Astrocyte of the hippocampus (primary cell): ENCODE measurements around the gene GREB1L.
A peak's percentile ranks its signal among the peaks of the same experiment; 100 is the strongest.
"Not testable (repeated sequence)": the region's sequence is repeated elsewhere in the genome, so short reads cannot be mapped to it uniquely, and the experiment has no call there.

Experiments used
- DNase-seq: peaks from one replicate; pipeline ENCODE4 v3.0.0; 2011; ENCODE audit warnings: low read depth, low spot score

Gene GREB1L

DNA sequence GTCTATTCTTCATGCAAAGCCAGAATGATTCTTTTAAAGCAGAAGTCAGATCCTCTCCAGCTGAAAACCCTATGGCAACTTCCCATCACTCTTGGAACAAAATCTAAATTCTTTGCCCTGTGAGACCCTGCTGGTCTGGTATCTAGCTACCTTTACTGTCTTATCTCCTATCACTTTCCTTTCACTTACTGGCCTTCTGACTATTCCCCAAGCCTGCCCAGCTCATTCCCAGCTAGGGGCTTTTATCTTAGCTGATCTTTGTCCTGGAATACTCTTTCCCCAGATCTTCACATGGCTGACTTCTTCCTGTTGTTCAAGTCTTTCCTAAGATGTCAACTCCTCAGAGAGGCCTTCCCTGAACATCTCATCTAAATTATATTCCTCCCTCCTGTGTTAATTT, 63.6 kb downstream of the GREB1L start:
- DNase-seq = no peak

DNA sequence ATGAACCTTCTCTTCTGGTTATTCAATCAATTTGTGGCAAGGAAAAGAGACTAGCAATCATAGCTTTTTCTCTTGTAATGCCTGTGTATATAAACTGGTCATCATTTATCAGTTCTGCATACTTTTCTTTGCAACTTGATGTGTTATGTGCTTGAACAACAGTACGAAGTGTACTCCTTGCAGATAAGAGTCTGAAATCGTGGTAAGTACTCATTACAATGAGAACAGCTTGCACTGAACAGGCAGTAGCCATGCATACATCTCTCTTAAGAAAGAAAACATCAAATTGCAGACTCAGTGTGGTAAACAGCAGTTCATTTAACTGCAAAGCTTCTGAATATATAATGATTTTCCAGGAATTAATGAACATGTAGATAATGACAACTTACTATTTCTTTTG, 64.3 kb downstream of the GREB1L start:
- no peak for DNase-seq

- DNase-seq = no peak
Measured at GRCh38 chr18:21307578-21307977, 65.5 kb downstream of the GREB1L start.

DNA sequence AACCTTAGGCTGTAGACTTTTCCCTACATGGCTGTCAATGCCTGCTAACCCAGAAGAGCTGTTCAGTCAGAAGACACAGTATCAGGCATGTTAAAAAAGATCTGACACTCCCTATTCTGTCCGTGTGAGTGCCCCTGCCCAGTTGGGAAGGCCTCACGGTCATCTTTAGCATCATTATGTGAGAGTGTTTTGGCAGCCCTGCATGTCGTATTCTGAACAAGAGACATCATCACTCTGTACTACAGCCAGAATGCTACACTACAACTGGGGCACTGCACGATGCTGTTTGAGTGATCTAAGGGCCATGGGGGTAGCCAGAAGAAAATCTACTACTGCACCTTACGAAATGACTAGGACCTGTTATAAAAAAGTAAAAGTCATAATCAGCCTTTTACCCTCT, 67.2 kb downstream of the GREB1L start:
- DNase-seq = no peak

GRCh38 chr18:21311980-21312379, 69.9 kb downstream of the GREB1L start:
- DNase-seq = not testable (repeated sequence)

GRCh38 chr18:21313576-21313975, 71.5 kb downstream of the GREB1L start:
- DNase-seq = peak; percentile 32

DNA sequence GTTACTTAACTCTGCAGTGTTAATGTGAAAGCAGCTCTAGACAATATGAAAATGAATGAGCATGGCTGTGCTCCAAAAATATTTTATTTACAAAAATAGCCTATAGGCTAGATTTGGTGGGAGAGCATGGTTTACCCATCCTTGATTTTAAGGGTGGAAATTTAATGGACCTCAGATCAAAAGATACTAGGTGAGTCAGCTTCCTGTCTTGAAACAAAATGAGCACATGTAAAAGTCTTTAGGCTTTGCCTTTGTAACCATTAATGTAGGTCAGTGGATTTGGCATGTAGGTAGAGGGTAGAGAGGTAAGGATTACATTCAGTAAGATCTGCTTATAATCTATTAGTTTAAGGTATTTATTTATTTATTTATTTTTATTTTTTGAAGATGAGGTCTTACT, 72.7 kb downstream of the GREB1L start:
- no peak for DNase-seq

DNA sequence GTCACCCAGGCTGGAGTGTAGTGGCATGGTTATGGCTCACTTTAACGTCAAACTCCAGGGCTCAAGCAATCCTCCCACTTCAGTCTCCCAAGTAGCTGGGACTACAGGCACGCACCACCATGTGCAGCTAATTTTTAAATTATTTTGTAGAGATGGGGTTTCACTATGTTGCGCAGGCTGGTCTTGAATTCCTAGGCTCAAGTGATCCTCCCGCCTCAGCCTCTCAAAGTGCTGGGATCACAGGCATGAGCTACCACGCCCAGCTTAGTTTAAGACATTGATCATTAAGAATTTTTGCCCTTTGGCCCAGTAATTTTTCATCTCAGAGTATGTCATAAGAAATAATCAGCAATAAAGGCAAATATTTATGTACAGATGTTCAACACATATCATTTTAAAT, 73.1 kb downstream of the GREB1L start:
- not testable (repeated sequence) for DNase-seq

GRCh38 chr18:21315741-21316197, 73.7 kb downstream of the GREB1L start:
- DNase-seq = peak; percentile 84

GRCh38 chr18:21316296-21316695, 74.3 kb downstream of the GREB1L start:
- peak; percentile 32 for DNase-seq

GRCh38 chr18:21321711-21322110, 79.7 kb downstream of the GREB1L start:
- DNase-seq = no peak

- no peak for DNase-seq
Measured at GRCh38 chr18:21327101-21327500, 85.1 kb downstream of the GREB1L start.

GRCh38 chr18:21330122-21330701, 88.2 kb downstream of the GREB1L start:
- peak; percentile 82 for DNase-seq

GRCh38 chr18:21331065-21331464, 89.0 kb downstream of the GREB1L start:
- no peak for DNase-seq

GRCh38 chr18:21335927-21336488, 94.0 kb downstream of the GREB1L start:
- DNase-seq = no peak

- DNase-seq = no peak
Measured at GRCh38 chr18:21336846-21337245, 94.8 kb downstream of the GREB1L start.

DNA sequence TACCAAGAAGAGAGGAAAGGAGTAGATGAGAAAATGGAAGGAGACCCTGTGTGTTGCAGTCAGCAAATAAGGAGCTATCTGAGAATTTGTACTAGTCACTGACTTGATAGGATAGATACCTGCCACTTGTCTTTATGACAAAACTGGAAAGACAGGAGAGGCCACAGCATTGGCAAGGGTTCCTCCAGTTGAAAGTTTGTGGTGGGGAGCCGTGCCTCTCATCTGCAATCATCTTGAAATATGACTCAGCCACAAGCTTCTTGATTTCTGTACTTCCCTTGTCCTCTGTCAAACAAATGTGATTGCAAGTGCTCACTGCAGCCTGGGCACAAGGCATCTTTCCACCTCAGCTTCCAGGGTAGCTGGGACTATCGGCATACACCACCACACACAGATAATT, 99.1 kb downstream of the GREB1L start:
- DNase-seq = no peak

DNA sequence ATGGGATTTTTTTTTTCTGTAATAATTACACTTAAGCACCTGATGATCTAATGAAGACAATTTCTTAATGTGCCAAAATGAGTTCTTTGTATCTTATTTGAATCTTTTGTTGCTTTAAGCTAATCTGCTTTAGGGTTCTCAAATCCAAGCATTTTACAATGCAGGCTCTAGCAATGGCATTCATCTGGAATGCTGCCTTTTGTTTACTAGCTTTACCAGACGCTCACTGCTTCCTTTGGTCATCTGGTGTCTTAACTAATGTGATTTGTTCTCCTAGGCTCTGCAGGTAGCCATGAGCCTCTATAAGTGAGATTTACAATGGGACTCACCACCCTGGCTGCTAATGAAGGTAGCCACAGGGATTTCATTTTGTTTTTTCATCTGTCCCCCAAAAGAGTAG, 100.3 kb downstream of the GREB1L start:
- DNase-seq = no peak

GRCh38 chr18:21344860-21345259, 102.8 kb downstream of the GREB1L start:
- no peak for DNase-seq

DNA sequence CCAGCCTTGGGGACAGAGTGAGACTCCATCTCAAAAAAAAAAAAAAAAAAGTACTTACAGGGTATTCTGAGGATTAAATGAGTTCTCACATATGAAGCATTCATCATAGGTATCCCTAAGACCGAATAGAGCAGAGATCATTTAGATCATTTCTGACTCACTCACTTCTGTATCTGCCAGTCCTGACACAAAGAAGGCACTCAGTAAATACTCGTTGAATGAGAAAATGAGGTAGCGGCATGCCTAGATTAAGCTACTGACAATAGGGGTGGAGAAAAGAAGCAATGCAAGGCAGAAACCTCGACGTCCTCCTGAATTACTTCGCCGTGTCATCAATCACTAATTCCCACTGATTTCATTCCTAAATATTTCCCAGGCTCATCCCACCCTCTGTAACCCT, 103.8 kb downstream of the GREB1L start:
- DNase-seq = no peak

DNA sequence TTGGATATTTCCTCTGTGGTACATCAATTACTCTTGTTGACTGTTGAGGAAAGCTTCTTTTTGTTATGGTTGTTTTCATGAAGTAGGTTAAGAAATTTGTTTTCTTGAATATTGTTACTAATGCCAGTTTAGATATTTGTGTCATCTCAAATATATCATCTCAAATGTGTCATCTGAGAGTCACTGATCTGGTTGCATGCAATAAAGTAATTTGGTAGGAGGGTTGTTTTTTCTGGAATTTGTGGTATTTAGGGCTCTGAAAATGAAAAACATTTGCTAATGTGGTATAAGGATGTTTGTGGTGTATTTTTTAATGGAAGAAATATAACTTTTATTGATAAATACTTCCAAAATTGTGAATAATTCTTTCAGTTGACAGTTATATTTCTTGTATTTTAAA, 117.7 kb downstream of the GREB1L start:
- no peak for DNase-seq

DNA sequence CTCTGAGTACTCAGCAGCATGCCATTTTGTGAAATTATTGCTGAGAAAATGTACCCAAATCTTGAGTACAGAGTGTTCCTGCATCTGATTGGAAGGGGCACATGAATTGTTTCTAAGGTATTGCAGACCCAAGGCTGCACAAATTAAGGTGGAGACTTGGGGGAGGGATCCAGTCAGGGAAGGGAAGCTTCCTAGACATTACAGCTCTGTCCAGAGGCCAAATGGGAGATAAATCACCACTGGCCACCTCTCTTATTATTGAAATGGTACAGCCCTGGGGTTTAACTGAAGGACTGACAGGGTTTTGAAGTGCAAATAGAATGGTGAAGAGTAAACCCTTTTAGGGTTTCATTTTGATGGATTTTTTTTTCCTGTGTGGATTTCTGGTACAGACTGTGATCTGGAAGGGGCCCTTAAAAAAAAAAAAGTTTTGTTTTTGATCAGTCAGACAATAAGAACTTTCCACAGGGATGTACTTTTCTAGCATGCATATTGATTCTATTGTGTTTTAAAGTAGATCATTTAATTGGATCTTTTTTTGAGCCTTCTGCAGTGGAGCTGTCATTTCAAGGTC, 119.4 kb downstream of the GREB1L start:
- DNase-seq = no peak

- DNase-seq = peak; percentile 16
Measured at GRCh38 chr18:21362831-21363230, 120.8 kb downstream of the GREB1L start.
